ENCODE data around the gene FAM131C. TPM values are rescaled to one million over a fixed set of nuclear protein-coding genes. Genes with fewer than 3 reads are reported as not detected.
"Not testable (repeated sequence)": the region's sequence is repeated elsewhere in the genome, so short reads cannot be mapped to it uniquely, and the experiment has no call there.

FAM131C gene
- total RNA-seq, 2 experiments from 2014 or later: 0.67 to 1.1 TPM

- H3K36me3 Mint-ChIP-seq (ENCODE audit: low read depth): no peaks in the 10 kb centered on the region
- DNase-seq: no peak
- CTCF ChIA-PET: interaction anchor here (1.1 to 2.1 kb wide), 2 partner anchors 9 to 11 kb away, joined by 5 read pairs; partner anchors contain the start of gene HSPB7
- H3K27ac Mint-ChIP-seq: no peak overlapping the region
- peaks cover 2% of the 10 kb centered on the region for H3K4me1 Mint-ChIP-seq
- no peak overlapping the region for H3K4me3 Mint-ChIP-seq
- peaks cover 7% of the 10 kb centered on the region for H3K27me3 Mint-ChIP-seq
- H3K9me3 Mint-ChIP-seq: no peaks in the 10 kb centered on the region
- POLR2A ChIA-PET: no interaction called here
Measured at GRCh38 chr1:16029288-16029687, 44.2 kb downstream of the FAM131C start.

- H3K4me1 Mint-ChIP-seq; H3K4me3 Mint-ChIP-seq; H3K9me3 Mint-ChIP-seq; H3K27me3 Mint-ChIP-seq; POLR2A ChIA-PET; H3K36me3 Mint-ChIP-seq (ENCODE audit: low read depth); H3K27ac Mint-ChIP-seq; DNase-seq: not testable (repeated sequence)
- CTCF ChIA-PET: interaction anchor here (1.1 to 2.1 kb wide), 2 partner anchors 9 to 11 kb away, joined by 5 read pairs; partner anchors contain the start of gene HSPB7
Measured at GRCh38 chr1:16029003-16029268, 44.5 kb downstream of the FAM131C start.

GRCh38 chr1:16028237-16029002 lies 45.0 kb downstream of the FAM131C start:
- Mint-ChIP-seq H3K36me3 (ENCODE audit: low read depth) (no peaks in the 10 kb centered on the region), H3K4me3 (no peak overlapping the region), H3K27ac (no peak overlapping the region), H3K4me1 (peaks cover 2% of the 10 kb centered on the region), H3K9me3 (no peaks in the 10 kb centered on the region), H3K27me3 (peaks cover 7% of the 10 kb centered on the region)
- ChIA-PET POLR2A (no interaction called here), CTCF (interaction anchor here (1.1 to 2.1 kb wide), 2 partner anchors 8 to 10 kb away, joined by 5 read pairs; partner anchors contain the start of gene HSPB7)
- no peak for DNase-seq

GRCh38 chr1:16026723-16027484 lies 46.5 kb downstream of the FAM131C start:
- Mint-ChIP-seq H3K27ac (no peak overlapping the region), H3K27me3 (peaks cover 7% of the 10 kb centered on the region), H3K9me3 (no peaks in the 10 kb centered on the region), H3K36me3 (ENCODE audit: low read depth) (no peaks in the 10 kb centered on the region), H3K4me3 (no peak overlapping the region), H3K4me1 (peaks cover 2% of the 10 kb centered on the region)
- CTCF ChIA-PET: interaction anchor here (1.0 kb wide), 1 partner anchor 52 kb away, joined by 3 read pairs; no protein-coding TSS in a partner anchor
- peak; percentile 33 for DNase-seq
- POLR2A ChIA-PET: no interaction called here

- CTCF ChIA-PET: interaction anchor here (1.0 kb wide), 1 partner anchor 53 kb away, joined by 3 read pairs; no protein-coding TSS in a partner anchor
- H3K4me1 Mint-ChIP-seq; H3K4me3 Mint-ChIP-seq; H3K36me3 Mint-ChIP-seq (ENCODE audit: low read depth); H3K27ac Mint-ChIP-seq; POLR2A ChIA-PET; DNase-seq; H3K9me3 Mint-ChIP-seq; H3K27me3 Mint-ChIP-seq: not testable (repeated sequence)
Measured at GRCh38 chr1:16026302-16026701, 47.1 kb downstream of the FAM131C start.

GRCh38 chr1:16023050-16023653 lies 50.3 kb downstream of the FAM131C start:
- no peak for DNase-seq
- ChIA-PET CTCF (interaction anchor here (0.9 kb wide), 1 partner anchor 34 kb away, joined by 3 read pairs; no protein-coding TSS in a partner anchor), POLR2A (no interaction called here)
- Mint-ChIP-seq H3K9me3 (no peaks in the 10 kb centered on the region), H3K4me1 (peaks cover 2% of the 10 kb centered on the region), H3K27me3 (peaks cover 2% of the 10 kb centered on the region), H3K4me3 (no peak overlapping the region), H3K36me3 (ENCODE audit: low read depth) (no peaks in the 10 kb centered on the region), H3K27ac (no peak overlapping the region)

- Mint-ChIP-seq H3K4me3 (no peak overlapping the region), H3K27me3 (no peaks in the 10 kb centered on the region)
Measured at GRCh38 chr1:16022393-16022792, 51.1 kb downstream of the FAM131C start.

GRCh38 chr1:16021681-16022080 lies 51.8 kb downstream of the FAM131C start, which contains the start of gene CLCNKA:
TSS of gene CLCNKA (plus strand) at chr1:16022036. CDS start at chr1:16022620, 584 bp downstream.
- Mint-ChIP-seq H3K9me3 (no peaks in the 10 kb centered on the region), H3K4me3 (no peak within 1 kb of the TSS), H3K27ac (no peak within 1 kb of the TSS), H3K4me1 (no peaks in the 10 kb centered on the region), H3K36me3 (ENCODE audit: low read depth) (no peaks in the 10 kb centered on the region), H3K27me3 (no peaks in the 10 kb centered on the region)
- no peak for DNase-seq
- ChIA-PET POLR2A (no interaction called here), CTCF (interaction anchor here (1.5 kb wide), 1 partner anchor 206 kb away, joined by 3 read pairs; no protein-coding TSS in a partner anchor)

More at GRCh38 chr1:16022393-16022792, 51.1 kb downstream of the FAM131C start:
- no peaks in the 10 kb centered on the region for H3K36me3 Mint-ChIP-seq (ENCODE audit: low read depth)
- H3K4me1 Mint-ChIP-seq: no peaks in the 10 kb centered on the region
- no peak overlapping the region for H3K27ac Mint-ChIP-seq
- no peaks in the 10 kb centered on the region for H3K9me3 Mint-ChIP-seq
- DNase-seq: no peak
- POLR2A ChIA-PET: no interaction called here
- CTCF ChIA-PET: no interaction called here

GRCh38 chr1:16020878-16021277 lies 52.6 kb downstream of the FAM131C start:
- H3K36me3 Mint-ChIP-seq (ENCODE audit: low read depth); POLR2A ChIA-PET; H3K27ac Mint-ChIP-seq; H3K27me3 Mint-ChIP-seq; H3K4me3 Mint-ChIP-seq; H3K4me1 Mint-ChIP-seq; DNase-seq; H3K9me3 Mint-ChIP-seq: not testable (repeated sequence)
- CTCF ChIA-PET: interaction anchor here (0.6 to 1.5 kb wide), 3 partner anchors 8 to 205 kb away, joined by 3 to 5 read pairs (median 5); no protein-coding TSS in a partner anchor

GRCh38 chr1:16020325-16020724 lies 53.1 kb downstream of the FAM131C start:
- CTCF ChIA-PET: interaction anchor here (0.6 to 2.6 kb wide), 5 partner anchors 9 to 205 kb away, joined by 3 to 10 read pairs (median 5); no protein-coding TSS in a partner anchor
- no peak for DNase-seq
- no peaks in the 10 kb centered on the region for H3K36me3 Mint-ChIP-seq (ENCODE audit: low read depth)
- peak overlapping the region; percentile 19 for H3K27ac Mint-ChIP-seq
- no peaks in the 10 kb centered on the region for H3K27me3 Mint-ChIP-seq
- H3K9me3 Mint-ChIP-seq: no peaks in the 10 kb centered on the region
- POLR2A ChIA-PET: no interaction called here
- no peak overlapping the region for H3K4me3 Mint-ChIP-seq
- no peaks in the 10 kb centered on the region for H3K4me1 Mint-ChIP-seq

- CTCF ChIA-PET: interaction anchor here (0.6 to 2.6 kb wide), 4 partner anchors 9 to 204 kb away, joined by 3 to 10 read pairs (median 4); no protein-coding TSS in a partner anchor
- Mint-ChIP-seq H3K4me3 (no peak overlapping the region), H3K36me3 (ENCODE audit: low read depth) (no peaks in the 10 kb centered on the region), H3K4me1 (no peaks in the 10 kb centered on the region), H3K27ac (peak overlapping the region; percentile 19), H3K9me3 (no peaks in the 10 kb centered on the region), H3K27me3 (no peaks in the 10 kb centered on the region)
- no peak for DNase-seq
- POLR2A ChIA-PET: no interaction called here
Measured at GRCh38 chr1:16019644-16020277, 53.7 kb downstream of the FAM131C start.

GRCh38 chr1:16018749-16019643 lies 54.5 kb downstream of the FAM131C start:
- CTCF ChIA-PET: interaction anchor here (1.1 to 2.6 kb wide), 4 partner anchors 10 to 162 kb away, joined by 3 to 10 read pairs (median 5); no protein-coding TSS in a partner anchor
- H3K27ac Mint-ChIP-seq: no peak overlapping the region
- H3K9me3 Mint-ChIP-seq: no peaks in the 10 kb centered on the region
- POLR2A ChIA-PET: no interaction called here
- no peak for DNase-seq
- H3K4me1 Mint-ChIP-seq: no peaks in the 10 kb centered on the region
- H3K27me3 Mint-ChIP-seq: no peaks in the 10 kb centered on the region
- no peaks in the 10 kb centered on the region for H3K36me3 Mint-ChIP-seq (ENCODE audit: low read depth)
- H3K4me3 Mint-ChIP-seq: no peak overlapping the region
